Measurements from ENCODE around the gene ARMH4. TPM values are rescaled to one million over a fixed set of nuclear protein-coding genes. Genes with fewer than 3 reads are reported as not detected.

Gene ARMH4
- polyA plus RNA-seq, 1 experiment = 1.6 TPM

- peaks cover 11% of the 10 kb centered on the region for H3K27me3 ChIP-seq (ENCODE audit: control insufficient read depth, insufficient read depth, low read length)
- POLR2A ChIA-PET = no interaction called here
- no peak for DNase-seq (ENCODE audit: low read depth)
- CTCF ChIA-PET = interaction anchor here (1.4 kb wide), 1 partner anchor 17 kb away, joined by 4 read pairs; no protein-coding TSS in a partner anchor
- H3K4me3 ChIP-seq (ENCODE audit: low read depth, low read length) = peak overlapping the region; percentile 66
- no peaks in the 10 kb centered on the region for H3K36me3 ChIP-seq (ENCODE audit: control insufficient read depth, insufficient read depth, low read length)
- TF ChIP-seq CTCF (IDR thresholded peaks at IDR 0.05; ENCODE audit: insufficient read depth, low read depth, low read length) = no peak
Observed at GRCh38 chr14:58151133-58152013, 640 bp downstream of the ARMH4 start.

- H3K36me3 ChIP-seq (ENCODE audit: control insufficient read depth, insufficient read depth, low read length) = no peaks in the 10 kb centered on the region
- no peak overlapping the region for H3K4me3 ChIP-seq (ENCODE audit: low read depth, low read length)
- no peak for TF ChIP-seq CTCF (IDR thresholded peaks at IDR 0.05; ENCODE audit: insufficient read depth, low read depth, low read length)
- ChIA-PET CTCF (interaction anchor here (0.6 to 1.7 kb wide), 3 partner anchors 34 to 657 kb away, joined by 3 to 6 read pairs (median 3); no protein-coding TSS in a partner anchor), POLR2A (no interaction called here)
- H3K27me3 ChIP-seq (ENCODE audit: control insufficient read depth, insufficient read depth, low read length) = peaks cover 11% of the 10 kb centered on the region
- DNase-seq (ENCODE audit: low read depth) = no peak
Observed at GRCh38 chr14:58150243-58150805, 1.7 kb downstream of the ARMH4 start.

GRCh38 chr14:58149196-58149595, 2.8 kb downstream of the ARMH4 start:
- Histone ChIP-seq H3K4me3 (ENCODE audit: low read depth, low read length) (no peak overlapping the region), H3K27me3 (ENCODE audit: control insufficient read depth, insufficient read depth, low read length) (peaks cover 11% of the 10 kb centered on the region), H3K36me3 (ENCODE audit: control insufficient read depth, insufficient read depth, low read length) (no peaks in the 10 kb centered on the region)
- ChIA-PET CTCF (interaction anchor here (1.7 kb wide), 1 partner anchor 42 kb away, joined by 6 read pairs; no protein-coding TSS in a partner anchor), POLR2A (no interaction called here)
- no peak for TF ChIP-seq CTCF (IDR thresholded peaks at IDR 0.05; ENCODE audit: insufficient read depth, low read depth, low read length)
- DNase-seq (ENCODE audit: low read depth) = no peak

- no peak for DNase-seq (ENCODE audit: low read depth)
- TF ChIP-seq CTCF (IDR thresholded peaks at IDR 0.05; ENCODE audit: insufficient read depth, low read depth, low read length) = no peak
- CTCF ChIA-PET = interaction anchor here (1.3 kb wide), 1 partner anchor 9 kb away, joined by 3 read pairs; no protein-coding TSS in a partner anchor
- Histone ChIP-seq H3K4me3 (ENCODE audit: low read depth, low read length) (no peak overlapping the region), H3K27me3 (ENCODE audit: control insufficient read depth, insufficient read depth, low read length) (peaks cover 9% of the 10 kb centered on the region), H3K36me3 (ENCODE audit: control insufficient read depth, insufficient read depth, low read length) (no peaks in the 10 kb centered on the region)
- POLR2A ChIA-PET = interaction anchor here (0.6 kb wide), 1 partner anchor 47 kb away, joined by 4 read pairs; no protein-coding TSS in a partner anchor
Observed at GRCh38 chr14:58146399-58146798, 5.6 kb downstream of the ARMH4 start.

GRCh38 chr14:58145936-58146335, 6.1 kb downstream of the ARMH4 start:
- Histone ChIP-seq H3K27me3 (ENCODE audit: control insufficient read depth, insufficient read depth, low read length) (peaks cover 8% of the 10 kb centered on the region), H3K4me3 (ENCODE audit: low read depth, low read length) (no peak overlapping the region), H3K36me3 (ENCODE audit: control insufficient read depth, insufficient read depth, low read length) (no peaks in the 10 kb centered on the region)
- ChIA-PET CTCF (interaction anchor here (1.3 kb wide), 1 partner anchor 9 kb away, joined by 3 read pairs; no protein-coding TSS in a partner anchor), POLR2A (no interaction called here)
- no peak for TF ChIP-seq CTCF (IDR thresholded peaks at IDR 0.05; ENCODE audit: insufficient read depth, low read depth, low read length)
- DNase-seq (ENCODE audit: low read depth) = no peak

Data from BJ (cell line).